ENCODE results near the gene ATP11A.
A peak's percentile ranks its signal among the peaks of the same experiment; 100 is the strongest.

Gene ATP11A

GRCh38 chr13:112804374-112804773 is 114.5 kb downstream of the ATP11A start:
- DNase-seq, result peak; percentile 27

DNA sequence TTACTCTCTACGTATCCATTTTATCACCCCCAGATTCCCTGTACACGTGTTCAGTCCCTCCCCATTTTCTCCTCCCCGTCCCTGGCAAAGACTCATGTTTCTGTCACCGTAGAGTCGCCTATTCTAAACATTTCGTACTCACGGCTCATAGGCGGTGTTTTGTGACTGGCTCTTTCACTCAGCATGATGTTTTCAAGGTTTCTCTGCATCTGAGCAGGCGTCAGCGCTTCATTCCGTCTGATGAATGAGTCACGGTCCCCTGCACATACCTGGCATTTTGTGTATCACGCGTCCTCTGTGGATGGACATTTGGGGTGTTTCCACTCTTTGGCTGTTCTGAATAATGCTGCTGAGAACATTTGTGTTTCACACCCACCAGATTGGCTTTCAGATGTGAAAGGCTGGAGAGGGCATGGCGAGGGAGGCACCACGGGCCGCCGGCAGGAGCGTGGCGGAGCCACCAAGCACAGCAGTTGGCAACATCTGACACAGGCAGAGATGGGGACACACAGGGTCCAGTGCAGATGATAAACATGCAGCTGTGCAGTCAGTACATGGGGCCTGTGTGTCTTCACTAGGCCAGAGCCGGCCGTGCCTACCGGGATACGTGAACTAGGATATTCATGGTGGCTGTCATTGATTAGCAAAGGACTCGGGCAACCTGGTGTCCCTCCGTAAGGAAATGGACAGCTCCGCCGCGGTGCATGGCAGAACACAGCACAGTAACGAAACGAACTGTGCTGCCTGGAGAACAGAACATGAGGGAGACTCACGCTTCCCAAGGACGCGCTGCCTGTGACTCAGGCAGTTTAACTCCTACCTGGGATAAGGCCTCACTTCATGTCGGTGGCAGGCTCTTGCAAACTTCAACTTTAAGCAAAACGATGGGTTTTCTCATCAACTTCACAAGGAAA is 117.2 kb downstream of the ATP11A start:
- no peak for DNase-seq

- no peak for DNase-seq
Observed at GRCh38 chr13:112807653-112808376, 118.0 kb downstream of the ATP11A start.

- no peak for DNase-seq
Observed at GRCh38 chr13:112808377-112809140, 118.7 kb downstream of the ATP11A start.

DNA sequence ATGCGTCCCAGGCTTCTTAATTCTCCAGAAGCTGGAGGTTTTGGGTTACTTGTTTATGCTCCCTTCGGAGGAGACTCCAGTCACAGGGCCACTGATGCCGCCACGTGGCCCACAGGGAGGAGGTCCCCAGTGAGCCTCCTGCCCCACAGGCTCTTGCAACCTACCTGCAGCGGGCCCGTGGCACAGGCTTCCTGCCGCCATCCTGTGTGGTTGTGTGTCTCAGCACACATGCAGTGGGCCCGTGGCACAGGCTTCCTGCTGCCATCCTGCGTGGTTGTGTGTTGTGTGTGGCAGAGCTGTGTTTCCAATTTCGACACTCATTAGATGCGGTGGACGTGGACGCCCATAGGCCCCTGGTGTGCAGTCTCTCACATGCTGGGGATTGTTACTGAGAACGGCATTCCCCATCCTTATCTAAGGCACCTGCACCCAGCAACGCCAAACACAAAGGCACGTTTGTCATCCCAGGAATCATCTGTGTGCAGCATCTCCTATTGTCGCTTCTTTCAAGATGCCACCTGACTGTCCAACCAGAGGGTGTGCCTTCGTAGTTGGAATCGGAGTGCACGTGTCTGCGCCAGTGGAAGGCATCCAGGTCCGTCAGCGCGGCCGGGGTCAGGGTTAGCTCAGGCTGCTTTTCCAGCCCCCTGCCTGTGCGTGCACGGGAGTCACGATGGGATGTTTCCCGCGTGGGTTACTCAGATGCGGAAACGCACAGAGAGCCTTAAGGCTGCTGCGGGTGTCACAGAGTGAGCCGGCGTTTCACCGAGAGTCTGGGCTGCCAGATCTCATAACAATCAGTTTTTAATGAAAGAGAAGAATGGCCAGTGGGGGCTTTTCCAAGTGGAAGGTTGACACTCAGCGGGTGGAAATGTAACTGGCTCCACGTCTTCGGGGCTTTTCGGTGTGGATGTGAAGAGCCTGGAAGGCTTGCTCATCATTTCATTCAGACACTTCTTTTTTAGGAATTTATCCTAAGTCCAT is 119.8 kb downstream of the ATP11A start:
- no peak for DNase-seq

- DNase-seq, result no peak
Observed at GRCh38 chr13:112810608-112811007, 120.8 kb downstream of the ATP11A start.

- DNase-seq, result no peak
Observed at GRCh38 chr13:112812306-112813055, 122.6 kb downstream of the ATP11A start.

GRCh38 chr13:112813552-112813951 is 123.7 kb downstream of the ATP11A start:
- no peak for DNase-seq

- no peak for DNase-seq
Observed at GRCh38 chr13:112814905-112815585, 125.2 kb downstream of the ATP11A start.

DNA sequence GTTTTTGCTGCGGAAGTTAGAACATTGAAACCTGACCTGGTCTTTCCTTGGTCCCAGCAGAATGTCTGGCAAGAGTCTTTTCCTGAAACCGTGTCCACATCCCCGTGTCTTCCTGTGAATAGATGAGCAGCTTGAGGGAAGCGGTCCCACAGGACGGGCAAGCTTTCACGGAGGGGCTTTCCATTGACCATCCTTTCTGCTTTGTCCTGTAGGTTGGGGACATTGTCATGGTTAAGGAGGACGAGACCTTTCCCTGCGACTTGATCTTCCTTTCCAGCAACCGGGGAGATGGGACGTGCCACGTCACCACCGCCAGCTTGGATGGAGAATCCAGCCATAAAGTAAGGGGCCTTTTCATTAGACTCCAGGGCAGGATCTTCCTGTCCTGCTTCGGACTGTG is 126.0 kb downstream of the ATP11A start:
- no peak for DNase-seq

GRCh38 chr13:112818040-112818697 is 128.3 kb downstream of the ATP11A start:
- DNase-seq, result no peak

- DNase-seq, result no peak
Observed at GRCh38 chr13:112818698-112819045, 128.8 kb downstream of the ATP11A start.

GRCh38 chr13:112819111-112819510 is 129.3 kb downstream of the ATP11A start:
- DNase-seq, result no peak

GRCh38 chr13:112819816-112820215 is 130.0 kb downstream of the ATP11A start:
- DNase-seq, result no peak

DNA sequence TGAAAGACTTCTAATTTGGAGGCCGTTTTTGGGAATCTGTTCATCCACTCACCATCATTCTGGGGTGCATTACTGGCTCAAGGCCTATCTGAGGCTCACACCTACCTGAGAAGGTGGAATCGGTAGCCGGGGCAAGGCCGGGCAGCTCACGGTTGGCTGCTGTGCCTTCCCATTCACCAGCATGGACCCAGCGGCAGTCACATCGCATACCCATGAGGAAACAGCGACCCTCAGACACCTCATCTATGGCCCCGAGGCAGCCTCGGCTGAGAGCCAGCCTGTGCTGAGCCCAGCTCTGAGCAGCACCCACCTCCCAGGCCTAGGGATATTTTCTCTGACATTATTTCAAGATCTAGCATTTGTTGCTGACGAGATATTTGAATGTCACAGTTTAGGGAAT is 130.5 kb downstream of the ATP11A start:
- DNase-seq, result no peak

DNA sequence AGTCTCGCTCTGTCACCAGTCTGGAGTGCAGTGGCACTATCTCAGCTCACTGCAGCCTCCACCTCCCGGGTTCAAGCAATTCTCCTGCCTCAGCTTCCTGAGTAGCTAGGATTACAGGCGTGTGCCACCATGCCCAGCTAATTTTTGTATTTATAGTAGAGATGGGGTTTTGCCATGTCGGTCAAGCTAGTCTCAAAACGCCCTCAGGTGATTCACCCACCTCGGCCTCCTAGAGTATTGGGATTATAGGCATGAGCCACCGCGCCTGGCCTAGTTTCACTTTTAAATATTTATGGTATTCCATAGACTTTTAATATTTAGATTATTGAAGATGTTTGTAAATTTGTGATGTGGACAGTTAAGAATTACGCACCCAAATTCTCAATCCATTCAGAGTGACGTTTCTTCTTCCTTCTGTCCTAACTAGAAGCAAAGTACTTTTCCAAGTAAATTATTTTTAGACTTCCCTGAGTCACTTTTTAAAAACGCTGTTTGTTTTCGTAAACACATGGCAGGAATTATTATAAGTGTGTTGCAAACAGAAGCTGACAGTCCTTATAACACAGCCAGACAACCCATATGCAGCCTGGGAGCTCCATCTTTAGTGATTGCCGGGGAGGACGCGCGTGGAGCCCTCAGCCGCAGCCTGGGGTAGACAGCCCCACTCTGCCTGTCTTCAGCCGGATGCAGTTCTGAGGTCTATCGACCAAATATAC is 131.7 kb downstream of the ATP11A start:
- no peak for DNase-seq

DNA sequence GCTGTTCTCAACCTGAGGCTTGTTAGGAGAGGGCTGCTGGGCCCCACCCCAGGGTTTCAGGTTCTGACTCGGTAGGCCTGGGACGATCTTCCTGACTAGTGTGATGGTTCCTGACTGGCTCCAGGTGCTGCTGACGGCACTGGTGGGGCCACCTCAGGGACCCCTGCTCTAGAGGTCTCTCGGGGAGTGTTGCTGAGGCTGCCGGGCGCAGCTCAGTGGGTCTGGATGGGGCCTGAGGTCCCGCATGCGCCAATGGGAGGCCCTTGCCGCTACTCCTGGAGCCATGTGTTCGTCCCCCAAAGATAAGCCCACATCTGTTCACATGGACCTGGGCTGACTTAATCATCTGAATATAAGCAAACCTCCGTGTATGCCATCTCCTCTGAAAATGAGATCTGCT is 133.0 kb downstream of the ATP11A start:
- no peak for DNase-seq

DNA sequence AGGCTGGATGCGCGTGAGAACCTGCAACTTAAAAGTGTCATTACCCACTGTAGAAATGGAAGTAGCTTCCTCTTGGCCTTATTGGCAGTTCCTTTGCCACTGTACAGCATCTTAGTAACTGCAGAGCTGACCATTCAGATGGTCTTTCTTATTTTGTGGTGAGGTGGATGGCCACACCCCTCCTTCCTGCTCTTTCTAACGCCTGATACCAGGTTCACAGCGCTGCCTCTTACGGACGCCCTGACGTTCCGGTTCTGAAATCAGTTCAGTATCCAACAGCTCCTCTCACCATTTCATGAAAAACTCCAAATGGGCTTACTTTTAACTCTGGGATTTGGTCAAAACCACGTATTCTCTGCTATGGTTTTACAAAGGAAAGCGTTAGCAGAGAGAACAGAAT is 134.6 kb downstream of the ATP11A start:
- DNase-seq, result no peak

GRCh38 chr13:112825071-112825470 is 135.2 kb downstream of the ATP11A start:
- DNase-seq, result no peak

GRCh38 chr13:112825875-112826274 is 136.0 kb downstream of the ATP11A start:
- DNase-seq, result no peak
